Esophagus muscularis mucosa (tissue), 3 donors: ENCODE data around the gene ABR.

ENCODE experiments used
- POLR2A ChIP-seq: fragments of 450-650 bp; IDR thresholded peaks from one replicate; pipeline ENCODE4 v1.6.1; 2017; ENCODE audit warnings: antibody characterized with exemption, moderate library complexity, mild to moderate bottlenecking, low read depth
- TF ChIP-seq, protein P1 (sequence below), 3 experiments: fragments of 200-600 bp in 2 of 3; fragments of 450-650 bp in 1 of 3; sonication (generic) in 2 of 3; IDR thresholded peaks; one replicate each; pipeline ENCODE4 v1.5.1; 2017 to 2019; ENCODE audit warnings: antibody characterized with exemption in 3 of 3, mild to moderate bottlenecking in 2 of 3, moderate library complexity in 1 of 3

DNA sequence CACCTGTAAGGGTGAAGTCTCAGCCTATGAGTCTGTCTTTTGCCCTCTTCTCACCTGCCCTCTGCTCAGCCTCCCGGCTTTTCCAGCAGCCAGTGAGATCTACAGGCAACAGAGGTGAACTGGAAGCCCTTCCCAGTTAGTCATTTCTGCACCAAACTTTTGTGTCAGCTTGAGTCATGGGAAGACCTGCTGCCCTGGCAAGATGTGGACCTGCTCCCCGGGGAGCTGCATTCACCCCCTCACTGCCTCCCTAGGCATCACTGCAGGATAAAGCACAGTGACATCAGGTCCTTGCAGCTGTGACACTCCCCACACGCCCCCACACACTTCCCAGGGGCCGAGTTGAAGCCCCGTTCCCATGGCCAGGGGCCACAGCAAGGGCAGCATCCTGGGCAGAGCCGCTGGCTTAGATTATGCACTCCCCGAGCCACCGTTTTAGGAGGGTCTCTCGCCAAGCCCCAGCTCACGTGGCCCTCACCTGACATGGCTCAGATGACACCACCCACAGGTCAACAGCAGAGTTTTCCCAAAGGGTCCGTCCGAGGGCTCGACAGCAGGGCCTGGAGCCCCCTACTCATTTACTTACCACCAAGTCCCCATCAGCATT, 6.5 kb upstream of the ABR start:
- no peak for TF ChIP-seq POLR2A
- TF ChIP-seq, protein P1, sequence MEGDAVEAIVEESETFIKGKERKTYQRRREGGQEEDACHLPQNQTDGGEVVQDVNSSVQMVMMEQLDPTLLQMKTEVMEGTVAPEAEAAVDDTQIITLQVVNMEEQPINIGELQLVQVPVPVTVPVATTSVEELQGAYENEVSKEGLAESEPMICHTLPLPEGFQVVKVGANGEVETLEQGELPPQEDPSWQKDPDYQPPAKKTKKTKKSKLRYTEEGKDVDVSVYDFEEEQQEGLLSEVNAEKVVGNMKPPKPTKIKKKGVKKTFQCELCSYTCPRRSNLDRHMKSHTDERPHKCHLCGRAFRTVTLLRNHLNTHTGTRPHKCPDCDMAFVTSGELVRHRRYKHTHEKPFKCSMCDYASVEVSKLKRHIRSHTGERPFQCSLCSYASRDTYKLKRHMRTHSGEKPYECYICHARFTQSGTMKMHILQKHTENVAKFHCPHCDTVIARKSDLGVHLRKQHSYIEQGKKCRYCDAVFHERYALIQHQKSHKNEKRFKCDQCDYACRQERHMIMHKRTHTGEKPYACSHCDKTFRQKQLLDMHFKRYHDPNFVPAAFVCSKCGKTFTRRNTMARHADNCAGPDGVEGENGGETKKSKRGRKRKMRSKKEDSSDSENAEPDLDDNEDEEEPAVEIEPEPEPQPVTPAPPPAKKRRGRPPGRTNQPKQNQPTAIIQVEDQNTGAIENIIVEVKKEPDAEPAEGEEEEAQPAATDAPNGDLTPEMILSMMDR (IDR thresholded peaks at IDR 0.05): no peak
